ENCODE results near the gene MAP3K14. TPM values are rescaled to one million over a fixed set of nuclear protein-coding genes. Genes with fewer than 3 reads are reported as not detected.

The MAP3K14 gene
- total RNA-seq, 2 donors from 2014 or later = 8.2 to 10.6 TPM

DNA sequence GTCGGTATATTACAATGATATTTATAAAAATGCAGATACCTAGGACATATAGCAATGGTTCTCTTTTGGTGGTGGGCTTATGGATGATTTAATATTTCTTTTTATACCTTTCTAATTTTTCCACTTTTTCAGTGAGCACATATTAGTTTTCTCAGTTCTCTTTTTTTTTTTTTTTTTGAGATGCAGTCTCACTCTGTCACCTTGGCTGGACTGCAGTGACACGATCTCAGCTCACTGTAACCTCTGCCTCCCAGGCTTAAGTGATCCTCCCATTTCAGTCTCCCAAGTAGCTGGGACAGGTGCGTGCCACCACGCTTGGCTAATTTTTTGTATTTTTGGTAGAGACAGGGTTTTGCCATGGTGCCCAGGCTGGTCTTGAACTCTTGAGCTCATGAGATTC lies 15.1 kb downstream of the MAP3K14 start:
- TF ChIP-seq, protein P1, sequence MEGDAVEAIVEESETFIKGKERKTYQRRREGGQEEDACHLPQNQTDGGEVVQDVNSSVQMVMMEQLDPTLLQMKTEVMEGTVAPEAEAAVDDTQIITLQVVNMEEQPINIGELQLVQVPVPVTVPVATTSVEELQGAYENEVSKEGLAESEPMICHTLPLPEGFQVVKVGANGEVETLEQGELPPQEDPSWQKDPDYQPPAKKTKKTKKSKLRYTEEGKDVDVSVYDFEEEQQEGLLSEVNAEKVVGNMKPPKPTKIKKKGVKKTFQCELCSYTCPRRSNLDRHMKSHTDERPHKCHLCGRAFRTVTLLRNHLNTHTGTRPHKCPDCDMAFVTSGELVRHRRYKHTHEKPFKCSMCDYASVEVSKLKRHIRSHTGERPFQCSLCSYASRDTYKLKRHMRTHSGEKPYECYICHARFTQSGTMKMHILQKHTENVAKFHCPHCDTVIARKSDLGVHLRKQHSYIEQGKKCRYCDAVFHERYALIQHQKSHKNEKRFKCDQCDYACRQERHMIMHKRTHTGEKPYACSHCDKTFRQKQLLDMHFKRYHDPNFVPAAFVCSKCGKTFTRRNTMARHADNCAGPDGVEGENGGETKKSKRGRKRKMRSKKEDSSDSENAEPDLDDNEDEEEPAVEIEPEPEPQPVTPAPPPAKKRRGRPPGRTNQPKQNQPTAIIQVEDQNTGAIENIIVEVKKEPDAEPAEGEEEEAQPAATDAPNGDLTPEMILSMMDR (IDR thresholded peaks at IDR 0.05) = no peak
- DNase-seq (ENCODE audit: low spot score) = no peak
- H3K27ac ChIP-seq = peak overlapping the region; percentile 71 to 75
- H3K27me3 ChIP-seq = no peaks in the 10 kb centered on the region
- H3K4me3 ChIP-seq = no peak overlapping the region
- H3K4me1 ChIP-seq = peaks cover 0 to 81% of the 10 kb centered on the region in 2 donors
- H3K36me3 ChIP-seq = no peaks in the 10 kb centered on the region
- no peaks in the 10 kb centered on the region for H3K9me3 ChIP-seq

DNA sequence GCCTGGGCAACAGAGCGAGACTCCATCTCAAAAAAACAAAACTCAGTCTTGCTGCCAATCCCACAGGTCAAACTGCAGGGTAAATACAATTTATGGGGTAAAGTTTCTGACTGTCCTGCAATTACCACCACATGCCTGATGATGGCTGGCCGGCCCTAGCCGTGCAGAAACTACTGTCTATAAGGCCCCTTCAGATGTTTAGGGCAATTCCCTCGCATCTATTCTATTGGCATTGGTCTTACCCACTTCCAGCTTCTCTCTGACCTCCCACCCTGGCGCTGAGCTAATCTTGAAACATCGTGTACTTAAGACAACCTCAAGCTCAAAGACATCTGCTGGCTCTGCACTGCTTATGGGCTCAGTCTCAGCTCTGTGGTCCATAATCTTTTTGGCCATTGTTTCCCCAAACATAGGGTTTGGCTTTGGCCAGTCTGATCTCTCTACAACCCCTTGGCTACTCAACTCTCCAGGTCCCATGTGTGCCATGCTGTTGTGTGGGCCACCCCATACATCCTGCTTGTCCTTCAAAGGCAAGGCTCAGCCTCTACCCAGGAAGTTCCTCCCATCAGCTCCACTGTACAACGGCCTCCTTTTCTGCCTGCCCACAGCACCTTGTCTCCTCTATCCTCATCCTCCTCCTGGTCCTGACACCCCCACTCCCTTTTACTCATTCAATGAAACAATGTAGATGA lies 16.6 kb downstream of the MAP3K14 start:
- no peaks in the 10 kb centered on the region for H3K27me3 ChIP-seq
- H3K27ac ChIP-seq = peak overlapping the region; percentile 66 to 93
- peaks cover 0 to 81% of the 10 kb centered on the region in 2 donors for H3K4me1 ChIP-seq
- H3K36me3 ChIP-seq = no peaks in the 10 kb centered on the region
- no peak for DNase-seq (ENCODE audit: low spot score)
- TF ChIP-seq, protein P1 (IDR thresholded peaks at IDR 0.05) = no peak
- H3K9me3 ChIP-seq = no peaks in the 10 kb centered on the region
- no peak overlapping the region for H3K4me3 ChIP-seq

DNA sequence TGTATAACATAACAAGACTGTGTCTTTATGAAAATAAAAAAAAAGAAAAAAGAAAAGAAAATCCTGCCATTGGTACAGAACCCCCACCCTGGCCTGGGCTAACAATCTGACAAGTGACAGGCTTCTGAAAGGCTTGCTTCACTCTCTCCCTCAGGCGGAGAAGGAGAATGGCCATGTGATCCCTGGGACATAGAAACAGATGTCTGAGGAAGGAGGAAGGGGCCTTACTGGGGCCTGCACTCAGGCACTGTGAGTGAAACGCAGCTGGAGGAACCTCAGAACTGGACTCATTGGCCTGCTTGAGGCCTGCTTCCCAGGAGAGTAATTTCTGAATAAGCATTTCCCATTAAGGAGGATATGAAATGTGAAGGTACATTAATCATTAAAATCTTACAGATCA lies 17.5 kb downstream of the MAP3K14 start:
- TF ChIP-seq, protein P1 (IDR thresholded peaks at IDR 0.05) = no peak
- H3K27ac ChIP-seq = peak overlapping the region; percentile 66 to 93
- DNase-seq (ENCODE audit: low spot score) = no peak

DNA sequence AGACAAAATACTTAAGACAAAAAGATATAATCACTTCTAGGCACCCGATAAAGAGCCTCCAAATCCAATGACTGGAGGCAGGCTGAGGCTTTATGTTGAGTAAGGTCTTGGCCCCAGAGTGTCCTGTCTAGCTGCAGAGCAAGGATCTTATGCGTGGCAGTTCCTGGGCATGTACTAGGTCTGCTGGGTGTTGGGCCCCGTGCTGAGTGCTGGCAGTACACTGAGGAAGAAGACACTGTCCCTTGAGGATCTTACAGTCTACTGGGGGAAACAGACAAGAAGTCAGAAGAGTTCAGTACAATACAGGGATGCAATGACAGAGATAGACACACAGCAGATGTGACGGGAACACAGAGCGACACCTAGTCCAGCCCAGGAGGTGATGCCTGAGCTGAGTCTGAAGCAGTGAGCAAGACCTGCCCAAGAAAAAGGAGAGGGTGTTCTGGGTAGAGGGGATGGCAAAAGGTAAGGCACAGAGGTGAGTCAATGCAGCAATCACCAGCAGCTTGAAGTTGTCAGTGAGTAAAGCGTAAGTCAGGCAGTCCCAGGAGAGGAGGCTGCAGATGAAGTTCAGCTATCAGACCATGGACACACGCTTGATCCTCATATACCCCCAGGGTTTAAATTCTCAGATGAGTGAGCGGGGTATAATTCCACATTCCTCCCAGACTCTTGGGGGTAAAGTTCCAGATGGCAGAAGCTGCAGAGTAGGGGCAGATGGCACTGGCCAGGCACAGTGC lies 18.1 kb downstream of the MAP3K14 start:
- Histone ChIP-seq H3K36me3 (no peaks in the 10 kb centered on the region), H3K9me3 (no peaks in the 10 kb centered on the region), H3K4me1 (peaks cover 0 to 89% of the 10 kb centered on the region in 2 donors), H3K27me3 (no peaks in the 10 kb centered on the region), H3K27ac (peak overlapping the region; percentile 66 to 93), H3K4me3 (no peak overlapping the region)
- no peak for DNase-seq (ENCODE audit: low spot score)
- TF ChIP-seq, protein P1 (IDR thresholded peaks at IDR 0.05) = no peak

More for the DNA sequence above, 17.5 kb downstream of the MAP3K14 start:
- H3K4me3 ChIP-seq = no peak overlapping the region
- no peaks in the 10 kb centered on the region for H3K36me3 ChIP-seq
- H3K9me3 ChIP-seq = no peaks in the 10 kb centered on the region
- no peaks in the 10 kb centered on the region for H3K27me3 ChIP-seq
- peaks cover 0 to 83% of the 10 kb centered on the region in 2 donors for H3K4me1 ChIP-seq

DNA sequence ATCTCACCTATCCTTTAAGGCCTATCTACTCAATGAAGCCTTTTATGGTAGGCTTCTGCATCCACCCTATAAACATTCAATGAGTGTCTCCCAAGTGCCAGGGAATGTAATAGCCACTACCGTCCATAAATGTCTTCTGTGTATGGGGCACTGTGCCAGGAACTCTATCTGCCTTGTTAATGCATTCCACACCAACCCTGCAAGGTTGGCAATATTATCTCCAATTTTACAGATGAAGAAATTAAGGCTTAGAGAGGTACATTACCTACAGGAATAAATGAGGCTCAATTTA lies 20.0 kb downstream of the MAP3K14 start:
- H3K9me3 ChIP-seq = no peaks in the 10 kb centered on the region
- H3K27me3 ChIP-seq = no peaks in the 10 kb centered on the region
- peaks cover 0 to 93% of the 10 kb centered on the region in 2 donors for H3K4me1 ChIP-seq
- H3K4me3 ChIP-seq = no peak overlapping the region
- TF ChIP-seq, protein P1 (IDR thresholded peaks at IDR 0.05) = no peak
- no peaks in the 10 kb centered on the region for H3K36me3 ChIP-seq
- DNase-seq (ENCODE audit: low spot score) = no peak
- H3K27ac ChIP-seq = peak overlapping the region; percentile 90 to 93
